ENCODE data around the gene RPIA.
"Not testable (repeated sequence)": the region's sequence is repeated elsewhere in the genome, so short reads cannot be mapped to it uniquely, and the experiment has no call there.

The RPIA gene

DNA sequence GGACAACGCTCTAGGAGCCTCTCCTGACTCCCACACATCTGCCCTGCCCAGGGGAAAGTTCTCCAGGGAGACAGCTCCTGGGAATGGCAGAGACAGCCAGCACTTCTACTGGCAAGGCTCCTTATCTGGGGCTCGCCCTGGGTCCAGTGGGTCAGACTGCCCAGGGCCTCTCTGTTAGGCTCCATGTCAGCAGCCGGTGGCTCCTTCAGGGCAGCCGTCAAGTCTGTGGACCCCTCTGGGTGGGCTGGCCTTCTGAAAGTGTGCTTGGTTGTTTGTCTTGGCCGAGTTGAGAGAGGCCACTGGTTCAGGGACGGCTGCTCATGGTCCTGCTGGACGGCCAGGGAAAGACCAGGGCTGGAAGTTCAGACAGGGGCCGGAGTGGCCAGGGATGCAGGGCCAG lies 65.6 kb downstream of the RPIA start:
- CTCF ChIA-PET: interaction anchor here (0.7 to 10.8 kb wide), 2 partner anchors 20 to 76 kb away, joined by 3 to 109 read pairs; no protein-coding TSS in a partner anchor

DNA sequence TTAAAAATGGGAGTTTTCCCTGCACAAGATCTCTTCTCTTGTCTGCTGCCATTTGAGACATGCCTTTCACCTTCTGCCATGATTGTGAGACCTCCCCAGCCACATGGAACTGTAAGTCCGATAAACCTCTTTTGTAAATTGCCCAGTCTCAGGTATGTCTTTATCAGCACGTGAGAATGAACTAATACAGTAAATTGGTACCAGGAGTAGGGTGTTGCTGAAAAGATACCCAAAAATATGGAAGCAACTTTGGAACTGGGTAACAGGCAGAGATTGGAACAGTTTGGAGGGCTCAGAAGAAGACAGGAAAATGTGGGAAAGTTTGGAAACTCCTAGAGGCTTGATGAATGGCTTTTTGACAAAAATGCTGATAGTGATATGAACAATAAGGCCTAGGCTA lies 67.2 kb downstream of the RPIA start:
- POLR2A ChIA-PET; DNase-seq (ENCODE audit: extremely low spot score): not testable (repeated sequence)
- CTCF ChIA-PET: interaction anchor here (1.1 kb wide), 1 partner anchor 8 kb away, joined by 3 read pairs; no protein-coding TSS in a partner anchor

More for the DNA sequence above, 65.6 kb downstream of the RPIA start:
- TF ChIP-seq, protein P1, sequence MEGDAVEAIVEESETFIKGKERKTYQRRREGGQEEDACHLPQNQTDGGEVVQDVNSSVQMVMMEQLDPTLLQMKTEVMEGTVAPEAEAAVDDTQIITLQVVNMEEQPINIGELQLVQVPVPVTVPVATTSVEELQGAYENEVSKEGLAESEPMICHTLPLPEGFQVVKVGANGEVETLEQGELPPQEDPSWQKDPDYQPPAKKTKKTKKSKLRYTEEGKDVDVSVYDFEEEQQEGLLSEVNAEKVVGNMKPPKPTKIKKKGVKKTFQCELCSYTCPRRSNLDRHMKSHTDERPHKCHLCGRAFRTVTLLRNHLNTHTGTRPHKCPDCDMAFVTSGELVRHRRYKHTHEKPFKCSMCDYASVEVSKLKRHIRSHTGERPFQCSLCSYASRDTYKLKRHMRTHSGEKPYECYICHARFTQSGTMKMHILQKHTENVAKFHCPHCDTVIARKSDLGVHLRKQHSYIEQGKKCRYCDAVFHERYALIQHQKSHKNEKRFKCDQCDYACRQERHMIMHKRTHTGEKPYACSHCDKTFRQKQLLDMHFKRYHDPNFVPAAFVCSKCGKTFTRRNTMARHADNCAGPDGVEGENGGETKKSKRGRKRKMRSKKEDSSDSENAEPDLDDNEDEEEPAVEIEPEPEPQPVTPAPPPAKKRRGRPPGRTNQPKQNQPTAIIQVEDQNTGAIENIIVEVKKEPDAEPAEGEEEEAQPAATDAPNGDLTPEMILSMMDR (IDR thresholded peaks at IDR 0.05; ENCODE audit: control extremely low read depth, extremely low read depth, low read depth, missing control alignments): no peak
- no peak for DNase-seq (ENCODE audit: extremely low spot score)
- POLR2A ChIA-PET: no interaction called here

DNA sequence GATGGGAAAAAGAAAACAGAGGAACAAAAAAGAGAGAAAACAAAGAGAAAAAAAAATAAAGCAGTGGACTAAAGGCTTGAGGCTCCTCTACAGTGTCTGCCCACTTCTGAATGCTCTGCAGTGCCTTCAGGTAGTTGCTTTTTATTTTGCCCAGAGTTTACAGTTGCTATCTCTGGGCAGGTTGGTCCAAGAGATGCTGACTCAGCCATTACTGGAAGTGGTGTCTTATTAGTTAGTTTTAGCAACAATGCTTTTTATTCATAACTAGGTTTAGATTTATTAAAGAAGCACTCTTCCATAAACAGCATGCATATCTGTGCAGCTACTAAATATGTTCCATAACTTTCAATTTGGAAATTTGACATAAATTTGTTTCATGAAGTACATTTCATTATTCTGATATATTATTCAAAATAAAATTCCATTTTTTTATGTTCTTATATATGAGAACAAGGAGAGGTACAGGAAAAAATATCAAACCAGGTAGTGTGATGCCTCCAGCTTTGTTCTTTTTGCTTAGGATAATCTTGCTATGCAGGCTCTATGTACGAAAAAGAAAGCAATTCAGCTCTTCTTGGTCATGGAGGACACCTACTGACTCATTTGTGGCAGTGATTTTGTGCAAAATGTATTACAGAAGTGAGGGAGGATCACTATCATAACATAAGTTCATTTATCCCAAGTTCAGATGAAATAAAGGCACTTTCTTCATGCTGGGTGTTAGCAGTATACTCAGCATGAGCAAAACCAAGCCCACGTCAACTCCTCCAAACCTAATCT lies 69.5 kb downstream of the RPIA start:
- TF ChIP-seq, protein P1 (IDR thresholded peaks at IDR 0.05; ENCODE audit: control extremely low read depth, extremely low read depth, low read depth, missing control alignments): no peak
- CTCF ChIA-PET: interaction anchor here (1.2 to 2.5 kb wide), 2 partner anchors 21 to 48 kb away, joined by 3 to 6 read pairs; no protein-coding TSS in a partner anchor
- DNase-seq (ENCODE audit: extremely low spot score): no peak
- POLR2A ChIA-PET: no interaction called here

- DNase-seq (ENCODE audit: extremely low spot score): no peak
- ChIA-PET POLR2A (no interaction called here), CTCF (interaction anchor here (1.2 to 2.0 kb wide), 2 partner anchors 12 to 67 kb away, joined by 3 to 5 read pairs; no protein-coding TSS in a partner anchor)
- TF ChIP-seq, protein P1 (IDR thresholded peaks at IDR 0.05; ENCODE audit: control extremely low read depth, extremely low read depth, low read depth, missing control alignments): no peak
These were observed 72.8 kb downstream of the RPIA start for GRCh38 chr2:88764141-88764849.

DNA sequence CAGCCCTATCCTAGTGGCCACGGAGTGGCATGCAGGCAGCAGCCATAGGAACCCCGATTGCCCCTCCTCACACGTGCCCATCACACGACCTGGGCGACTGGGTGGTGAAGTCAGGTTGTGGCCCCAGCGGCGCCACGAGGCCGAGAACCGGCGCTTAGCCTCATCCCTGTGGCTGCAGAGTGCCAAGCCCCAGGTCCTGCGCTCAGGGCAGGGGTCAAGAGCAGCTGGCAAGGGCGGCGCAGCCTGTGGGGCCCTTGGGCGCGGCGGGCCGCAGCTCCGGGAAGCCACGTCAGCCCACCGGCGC lies 73.3 kb downstream of the RPIA start:
- DNase-seq (ENCODE audit: extremely low spot score): no peak
- TF ChIP-seq, protein P1 (IDR thresholded peaks at IDR 0.05; ENCODE audit: control extremely low read depth, extremely low read depth, low read depth, missing control alignments): no peak
- ChIA-PET CTCF (interaction anchor here (1.2 to 2.0 kb wide), 2 partner anchors 12 to 67 kb away, joined by 3 to 5 read pairs; no protein-coding TSS in a partner anchor), POLR2A (no interaction called here)

GRCh38 chr2:88765154-88765888 lies 73.8 kb downstream of the RPIA start:
- TF ChIP-seq, protein P1 (IDR thresholded peaks at IDR 0.05; ENCODE audit: control extremely low read depth, extremely low read depth, low read depth, missing control alignments): no peak
- ChIA-PET POLR2A (no interaction called here), CTCF (interaction anchor here (1.2 to 2.0 kb wide), 3 partner anchors 11 to 66 kb away, joined by 3 to 7 read pairs (median 5); no protein-coding TSS in a partner anchor)
- no peak for DNase-seq (ENCODE audit: extremely low spot score)

GRCh38 chr2:88765889-88766481 lies 74.5 kb downstream of the RPIA start:
- POLR2A ChIA-PET: not testable (repeated sequence)
- CTCF ChIA-PET: interaction anchor here (1.3 to 2.0 kb wide), 2 partner anchors 12 to 66 kb away, joined by 5 to 7 read pairs; no protein-coding TSS in a partner anchor

More at GRCh38 chr2:88765889-88766481, 74.5 kb downstream of the RPIA start:
- not testable (repeated sequence) for DNase-seq (ENCODE audit: extremely low spot score)

Measured in GM10248 (cell line).